Activated naive CD8-positive, alpha-beta T cell treated with anti-CD3 and anti-CD28 coated beads, Interleukin-2, amount 50 U/mL, for 24 hours (primary cell): ENCODE results near the gene ACSM3.
"Not testable (repeated sequence)": the region's sequence is repeated elsewhere in the genome, so short reads cannot be mapped to it uniquely, and the experiment has no call there.

Experiments used
- ATAC-seq: fragments of 150-1000 bp; cut with Tn5 transposase; one replicate; pipeline ENCODE4 v1.10.0; 2021
- DNase-seq: peaks from one replicate; pipeline ENCODE4 v3.0.0; 2021
- H3K27ac Mint-ChIP-seq: one replicate; pipeline ENCODE4 v1.8.0; 2021; ENCODE audit warnings: mild to moderate bottlenecking, mixed read lengths
- H3K27me3 Mint-ChIP-seq: one replicate; pipeline ENCODE4 v1.8.0; 2021; ENCODE audit warnings: mixed read lengths
- H3K36me3 Mint-ChIP-seq: one replicate; pipeline ENCODE4 v1.8.0; 2021; ENCODE audit warnings: low read depth, mixed read lengths
- H3K4me1 Mint-ChIP-seq: one replicate; pipeline ENCODE4 v1.8.0; 2021; ENCODE audit warnings: mixed read lengths
- H3K4me3 Mint-ChIP-seq: one replicate; pipeline ENCODE4 v1.8.0; 2021; ENCODE audit warnings: mild to moderate bottlenecking, moderate library complexity, mixed read lengths
- H3K9me3 Mint-ChIP-seq: one replicate; pipeline ENCODE4 v1.8.0; 2021; ENCODE audit warnings: mixed read lengths

The ACSM3 gene

GRCh38 chr16:20768121-20768520 lies 4.3 kb downstream of the ACSM3 start:
- no peak overlapping the region for H3K4me3 Mint-ChIP-seq
- no peak overlapping the region for H3K27ac Mint-ChIP-seq
- no peak for DNase-seq
- no peaks in the 10 kb centered on the region for H3K27me3 Mint-ChIP-seq
- peaks cover 15% of the 10 kb centered on the region for H3K4me1 Mint-ChIP-seq
- peaks cover 2% of the 10 kb centered on the region for H3K36me3 Mint-ChIP-seq
- no peak for ATAC-seq
- H3K9me3 Mint-ChIP-seq, result no peaks in the 10 kb centered on the region

GRCh38 chr16:20768818-20769217 lies 5.0 kb downstream of the ACSM3 start:
- Mint-ChIP-seq H3K36me3 (peaks cover 2% of the 10 kb centered on the region), H3K4me3 (no peak overlapping the region), H3K27me3 (no peaks in the 10 kb centered on the region), H3K4me1 (peaks cover 11% of the 10 kb centered on the region), H3K9me3 (no peaks in the 10 kb centered on the region), H3K27ac (no peak overlapping the region)
- DNase-seq (no peak), ATAC-seq (no peak)

GRCh38 chr16:20773679-20774078 lies 9.9 kb downstream of the ACSM3 start:
- H3K36me3 Mint-ChIP-seq, result peaks cover 2% of the 10 kb centered on the region
- no peaks in the 10 kb centered on the region for H3K4me1 Mint-ChIP-seq
- H3K9me3 Mint-ChIP-seq, result no peaks in the 10 kb centered on the region

GRCh38 chr16:20774703-20775362 lies 11.0 kb downstream of the ACSM3 start:
- ATAC-seq (peak; percentile 82), DNase-seq (peak; percentile 70)
- Mint-ChIP-seq H3K27ac (no peak overlapping the region), H3K4me3 (no peak overlapping the region), H3K36me3 (peaks cover 2% of the 10 kb centered on the region), H3K27me3 (no peaks in the 10 kb centered on the region), H3K9me3 (no peaks in the 10 kb centered on the region), H3K4me1 (no peaks in the 10 kb centered on the region)

More at GRCh38 chr16:20773679-20774078, 9.9 kb downstream of the ACSM3 start:
- ATAC-seq (no peak), DNase-seq (no peak)
- Mint-ChIP-seq H3K27me3 (no peaks in the 10 kb centered on the region), H3K27ac (no peak overlapping the region), H3K4me3 (no peak overlapping the region)

- DNase-seq, result no peak
- H3K4me1 Mint-ChIP-seq, result no peaks in the 10 kb centered on the region
- H3K9me3 Mint-ChIP-seq, result no peaks in the 10 kb centered on the region
- no peak overlapping the region for H3K4me3 Mint-ChIP-seq
- no peak for ATAC-seq
- no peak overlapping the region for H3K27ac Mint-ChIP-seq
- no peaks in the 10 kb centered on the region for H3K36me3 Mint-ChIP-seq
- no peaks in the 10 kb centered on the region for H3K27me3 Mint-ChIP-seq
These were observed 17.9 kb downstream of the ACSM3 start for GRCh38 chr16:20781697-20782096.

GRCh38 chr16:20782470-20782869 lies 18.7 kb downstream of the ACSM3 start:
- Mint-ChIP-seq H3K4me3 (no peak overlapping the region), H3K36me3 (peaks cover 1% of the 10 kb centered on the region)

GRCh38 chr16:20784204-20784603 lies 20.4 kb downstream of the ACSM3 start:
- no peak for ATAC-seq
- no peaks in the 10 kb centered on the region for H3K27me3 Mint-ChIP-seq
- peaks cover 1% of the 10 kb centered on the region for H3K36me3 Mint-ChIP-seq
- no peak for DNase-seq
- no peaks in the 10 kb centered on the region for H3K9me3 Mint-ChIP-seq
- no peak overlapping the region for H3K27ac Mint-ChIP-seq
- H3K4me3 Mint-ChIP-seq, result no peak overlapping the region
- H3K4me1 Mint-ChIP-seq, result no peaks in the 10 kb centered on the region

More at GRCh38 chr16:20782470-20782869, 18.7 kb downstream of the ACSM3 start:
- Mint-ChIP-seq H3K27me3 (no peaks in the 10 kb centered on the region), H3K27ac (no peak overlapping the region), H3K4me1 (no peaks in the 10 kb centered on the region), H3K9me3 (no peaks in the 10 kb centered on the region)
- ATAC-seq, result no peak
- no peak for DNase-seq

GRCh38 chr16:20789130-20789529 lies 25.3 kb downstream of the ACSM3 start:
- H3K36me3 Mint-ChIP-seq, result peaks cover 1% of the 10 kb centered on the region

GRCh38 chr16:20791923-20792612 lies 28.3 kb downstream of the ACSM3 start:
- no peaks in the 10 kb centered on the region for H3K27me3 Mint-ChIP-seq
- ATAC-seq, result no peak

More at GRCh38 chr16:20789130-20789529, 25.3 kb downstream of the ACSM3 start:
- Mint-ChIP-seq H3K4me3 (no peak overlapping the region), H3K27me3 (no peaks in the 10 kb centered on the region), H3K9me3 (no peaks in the 10 kb centered on the region), H3K27ac (no peak overlapping the region), H3K4me1 (no peaks in the 10 kb centered on the region)
- ATAC-seq (no peak), DNase-seq (no peak)

GRCh38 chr16:20798364-20798763 lies 34.5 kb downstream of the ACSM3 start:
- no peak for DNase-seq
- H3K9me3 Mint-ChIP-seq, result no peaks in the 10 kb centered on the region
- no peak overlapping the region for H3K27ac Mint-ChIP-seq
- H3K4me3 Mint-ChIP-seq, result no peak overlapping the region
- H3K27me3 Mint-ChIP-seq, result no peaks in the 10 kb centered on the region
- peaks cover 19% of the 10 kb centered on the region for H3K36me3 Mint-ChIP-seq
- peaks cover 11% of the 10 kb centered on the region for H3K4me1 Mint-ChIP-seq
- ATAC-seq, result no peak

More at GRCh38 chr16:20791923-20792612, 28.3 kb downstream of the ACSM3 start:
- H3K27ac Mint-ChIP-seq, result no peak overlapping the region
- H3K36me3 Mint-ChIP-seq, result peaks cover 2% of the 10 kb centered on the region
- no peaks in the 10 kb centered on the region for H3K4me1 Mint-ChIP-seq
- no peak overlapping the region for H3K4me3 Mint-ChIP-seq
- DNase-seq, result no peak
- H3K9me3 Mint-ChIP-seq, result no peaks in the 10 kb centered on the region

- no peak overlapping the region for H3K4me3 Mint-ChIP-seq
- no peaks in the 10 kb centered on the region for H3K9me3 Mint-ChIP-seq
- no peaks in the 10 kb centered on the region for H3K27me3 Mint-ChIP-seq
- H3K36me3 Mint-ChIP-seq, result peaks cover 19% of the 10 kb centered on the region
- H3K4me1 Mint-ChIP-seq, result peaks cover 11% of the 10 kb centered on the region
- no peak overlapping the region for H3K27ac Mint-ChIP-seq
- no peak for DNase-seq
- ATAC-seq, result no peak
These were observed 35.8 kb downstream of the ACSM3 start for GRCh38 chr16:20799599-20799998.

- peaks cover 17% of the 10 kb centered on the region for H3K4me1 Mint-ChIP-seq
- no peak overlapping the region for H3K27ac Mint-ChIP-seq
- no peak overlapping the region for H3K4me3 Mint-ChIP-seq
- H3K9me3 Mint-ChIP-seq, result no peaks in the 10 kb centered on the region
- peaks cover 19% of the 10 kb centered on the region for H3K36me3 Mint-ChIP-seq
- ATAC-seq (no peak), DNase-seq (no peak)
- no peaks in the 10 kb centered on the region for H3K27me3 Mint-ChIP-seq
These were observed 37.5 kb downstream of the ACSM3 start for GRCh38 chr16:20801278-20801677.

GRCh38 chr16:20803192-20803560 lies 39.4 kb downstream of the ACSM3 start:
- Mint-ChIP-seq H3K27ac (no peak overlapping the region), H3K9me3 (no peaks in the 10 kb centered on the region), H3K4me3 (no peak overlapping the region), H3K27me3 (no peaks in the 10 kb centered on the region), H3K4me1 (peaks cover 31% of the 10 kb centered on the region), H3K36me3 (peaks cover 16% of the 10 kb centered on the region)
- no peak for ATAC-seq
- DNase-seq, result no peak

GRCh38 chr16:20803561-20804214 lies 39.9 kb downstream of the ACSM3 start:
- no peak overlapping the region for H3K27ac Mint-ChIP-seq
- no peak for DNase-seq
- ATAC-seq, result no peak
- no peaks in the 10 kb centered on the region for H3K9me3 Mint-ChIP-seq
- no peak overlapping the region for H3K4me3 Mint-ChIP-seq
- no peaks in the 10 kb centered on the region for H3K27me3 Mint-ChIP-seq
- H3K36me3 Mint-ChIP-seq, result peaks cover 14% of the 10 kb centered on the region
- H3K4me1 Mint-ChIP-seq, result peaks cover 28% of the 10 kb centered on the region

GRCh38 chr16:20805684-20806167 lies 41.9 kb downstream of the ACSM3 start:
- peak overlapping the region; percentile 98 for H3K4me3 Mint-ChIP-seq
- peaks cover 23% of the 10 kb centered on the region for H3K4me1 Mint-ChIP-seq
- ATAC-seq, DNase-seq, H3K9me3 Mint-ChIP-seq, H3K36me3 Mint-ChIP-seq, H3K27me3 Mint-ChIP-seq: not testable (repeated sequence)
- peak overlapping the region; percentile 97 for H3K27ac Mint-ChIP-seq
